Cardiac muscle cell (in vitro differentiated cells and primary cell): ENCODE results near the gene CCDC14. TPM values are rescaled to one million over a fixed set of nuclear protein-coding genes. Genes with fewer than 3 reads are reported as not detected.

Experiments used
- DNase-seq, 2 donors: peaks; one replicate each; pipeline versions ENCODE4 v3.0.0 to v3.0.0-alpha.2; 2010 to 2017; ENCODE audit warnings: low read depth in 1 of 2, low spot score in 1 of 2
- H3K27ac ChIP-seq: fragments of 200-600 bp; sonication (generic); 2 replicates; pipeline ENCODE4 v1.5.1; 2016
- H3K27me3 ChIP-seq: fragments of 200-600 bp; sonication (generic); 2 replicates; pipeline ENCODE4 v1.6.0; 2016; ENCODE audit warnings: control low read depth
- H3K36me3 ChIP-seq: fragments of 200-600 bp; sonication (generic); 2 replicates; pipeline ENCODE4 v1.5.1; 2016; ENCODE audit warnings: control low read depth
- H3K4me1 ChIP-seq: fragments of 200-600 bp; sonication (generic); 2 replicates; pipeline ENCODE4 v1.8.1; 2017; ENCODE audit warnings: low read depth, mild to moderate bottlenecking, mixed run types
- H3K4me3 ChIP-seq: fragments of 200-600 bp; sonication (generic); 2 replicates; pipeline ENCODE4 v1.5.1; 2016; ENCODE audit warnings: mild to moderate bottlenecking
- H3K9me3 ChIP-seq: fragments of 200-600 bp; sonication (generic); 2 replicates; pipeline ENCODE4 v1.5.1; 2017; ENCODE audit warnings: low read depth, mild to moderate bottlenecking, control low read depth
- CTCF ChIP-seq: IDR thresholded peaks from 2 replicates; pipeline ENCODE4 v1.5.1; 2012; ENCODE audit warnings: low read depth, mild to moderate bottlenecking, low read length
- polyA plus RNA-seq: library from polyadenylated mRNA; unstranded; fragments of >200 nt; fragmentation: Nextera tagmentation; extraction: Ambion mirVana; gene quantifications from 2 replicates; pipeline ENCODE4 v1.2.1, GENCODE V29; 2016
- total RNA-seq: library from RNA; depleted of rRNA; stranded (reverse); fragments of >200 nt; gene quantifications from 2 replicates; pipeline ENCODE4 v1.2.3, GENCODE V29; 2016

The CCDC14 gene
- total and polyA plus RNA-seq, 2 experiments from 2014 or later = 16.9 to 45.5 TPM

GRCh38 chr3:123948449-123948848 lies 12.6 kb downstream of the CCDC14 start:
- H3K27me3 ChIP-seq = no peaks in the 10 kb centered on the region
- H3K27ac ChIP-seq = no peak overlapping the region
- no peaks in the 10 kb centered on the region for H3K9me3 ChIP-seq
- no peak for TF ChIP-seq CTCF
- H3K36me3 ChIP-seq = peaks cover 58% of the 10 kb centered on the region
- no peak overlapping the region for H3K4me3 ChIP-seq
- no peak for DNase-seq
- no peaks in the 10 kb centered on the region for H3K4me1 ChIP-seq

- H3K27ac ChIP-seq = no peak overlapping the region
- H3K27me3 ChIP-seq = no peaks in the 10 kb centered on the region
- TF ChIP-seq CTCF = no peak
- DNase-seq = no peak
- H3K4me1 ChIP-seq = no peaks in the 10 kb centered on the region
- H3K9me3 ChIP-seq = no peaks in the 10 kb centered on the region
- no peak overlapping the region for H3K4me3 ChIP-seq
- peaks cover 55% of the 10 kb centered on the region for H3K36me3 ChIP-seq
These were observed 13.5 kb downstream of the CCDC14 start for GRCh38 chr3:123947482-123947881.

- H3K4me1 ChIP-seq = no peaks in the 10 kb centered on the region
- no peaks in the 10 kb centered on the region for H3K9me3 ChIP-seq
- no peak for TF ChIP-seq CTCF
- DNase-seq = no peak
- H3K27ac ChIP-seq = no peak overlapping the region
- H3K36me3 ChIP-seq = peaks cover 31% of the 10 kb centered on the region
- H3K4me3 ChIP-seq = no peak overlapping the region
- no peaks in the 10 kb centered on the region for H3K27me3 ChIP-seq
These were observed 19.5 kb downstream of the CCDC14 start for GRCh38 chr3:123941542-123941941.

- no peak overlapping the region for H3K27ac ChIP-seq
- H3K9me3 ChIP-seq = no peaks in the 10 kb centered on the region
- TF ChIP-seq CTCF = peak; percentile 30
- H3K4me1 ChIP-seq = no peaks in the 10 kb centered on the region
- H3K4me3 ChIP-seq = no peak overlapping the region
- no peak for DNase-seq
- peaks cover 28% of the 10 kb centered on the region for H3K36me3 ChIP-seq
- H3K27me3 ChIP-seq = no peaks in the 10 kb centered on the region
These were observed 19.9 kb downstream of the CCDC14 start for GRCh38 chr3:123941121-123941520.

- H3K36me3 ChIP-seq = peaks cover 28% of the 10 kb centered on the region
- no peak for TF ChIP-seq CTCF
- H3K27ac ChIP-seq = no peak overlapping the region
- H3K9me3 ChIP-seq = no peaks in the 10 kb centered on the region
- no peaks in the 10 kb centered on the region for H3K4me1 ChIP-seq
- H3K4me3 ChIP-seq = no peak overlapping the region
- no peak for DNase-seq
- H3K27me3 ChIP-seq = no peaks in the 10 kb centered on the region
These were observed 21.3 kb downstream of the CCDC14 start for GRCh38 chr3:123939706-123940105.

GRCh38 chr3:123936400-123936799 lies 24.6 kb downstream of the CCDC14 start:
- Histone ChIP-seq H3K4me3 (no peak overlapping the region), H3K27ac (no peak overlapping the region), H3K4me1 (no peaks in the 10 kb centered on the region), H3K27me3 (no peaks in the 10 kb centered on the region), H3K36me3 (peaks cover 20% of the 10 kb centered on the region), H3K9me3 (no peaks in the 10 kb centered on the region)
- DNase-seq = no peak
- TF ChIP-seq CTCF = no peak
